Measurements from ENCODE around the gene RCN1. TPM values are rescaled to one million over a fixed set of nuclear protein-coding genes. Genes with fewer than 3 reads are reported as not detected.
"Not testable (repeated sequence)": the region's sequence is repeated elsewhere in the genome, so short reads cannot be mapped to it uniquely, and the experiment has no call there.

Gene RCN1
- total RNA-seq: 245 and 372 TPM in 2 replicates

- peak; percentile 16 for DNase-seq (ENCODE audit: low read depth)
These were observed at the start of gene RCN1 for GRCh38 chr11:32090545-32091370. TSS of gene RCN1 (plus strand) at chr11:32091074. CDS start at chr11:32091197, 123 bp downstream.

DNA sequence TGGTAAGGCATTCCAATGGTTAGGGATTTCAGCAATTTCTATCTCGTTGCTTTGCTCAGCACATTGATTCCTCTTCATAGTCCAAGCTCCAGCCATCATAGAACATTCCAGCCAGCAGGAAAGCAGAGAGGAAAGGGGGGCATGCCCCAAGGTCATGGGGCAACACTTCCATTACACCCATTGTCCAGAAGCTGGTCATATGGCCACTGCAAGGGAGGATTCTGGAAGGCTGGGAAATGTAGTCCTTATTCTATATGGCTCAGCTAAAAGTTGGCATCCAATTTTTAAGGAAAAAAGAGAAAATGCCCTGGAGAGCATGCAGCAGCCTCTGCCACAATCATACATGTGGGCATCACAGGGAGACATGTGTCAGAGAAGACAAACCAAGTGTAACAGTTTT, 47.1 kb upstream of the RCN1 start:
- no peak for DNase-seq (ENCODE audit: low read depth)

- DNase-seq (ENCODE audit: low read depth): no peak
These were observed 46.6 kb upstream of the RCN1 start for GRCh38 chr11:32044158-32044863.

GRCh38 chr11:32045456-32045855, 45.4 kb upstream of the RCN1 start:
- no peak for DNase-seq (ENCODE audit: low read depth)

DNA sequence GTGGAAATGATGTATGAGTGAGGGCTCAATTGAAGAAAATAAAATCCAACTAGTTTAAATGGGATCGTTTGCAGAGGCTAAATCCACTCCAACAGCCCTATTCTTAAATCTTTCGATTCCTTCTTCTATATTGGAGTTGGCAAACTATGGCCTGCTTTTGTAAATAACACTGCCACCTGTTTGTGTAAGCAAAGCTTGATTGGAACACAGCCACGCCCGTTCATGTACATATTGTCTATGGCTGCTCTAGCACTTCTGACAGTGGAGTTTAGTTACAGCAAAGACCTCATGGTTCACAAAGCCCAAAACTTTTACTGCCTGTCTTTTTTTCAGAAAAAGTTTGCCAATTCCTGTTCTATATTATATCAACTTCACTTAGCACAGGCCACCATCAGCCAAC, 40.6 kb upstream of the RCN1 start:
- DNase-seq (ENCODE audit: low read depth): no peak

DNA sequence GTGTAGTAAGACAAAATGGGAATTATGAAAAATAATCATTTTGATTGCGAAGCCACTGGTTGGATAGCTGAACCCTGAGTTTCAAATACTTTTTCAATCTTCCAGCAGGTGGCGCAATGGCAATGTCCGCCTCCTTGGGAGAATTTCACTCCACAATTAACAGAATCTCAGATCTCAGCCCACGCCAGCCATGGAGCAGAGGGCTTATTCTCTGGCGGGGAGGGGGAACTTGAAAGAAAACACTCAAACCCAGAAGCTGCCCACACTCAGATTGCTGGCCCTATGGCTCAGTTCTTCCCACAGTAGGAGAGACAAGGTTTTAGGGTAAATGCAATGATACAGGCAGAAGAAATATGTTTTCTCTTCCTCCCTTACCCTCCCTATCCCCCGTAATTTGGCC, 38.7 kb upstream of the RCN1 start:
- DNase-seq (ENCODE audit: low read depth): peak; percentile 26

GRCh38 chr11:32053151-32053888, 37.6 kb upstream of the RCN1 start:
- DNase-seq (ENCODE audit: low read depth): no peak

DNA sequence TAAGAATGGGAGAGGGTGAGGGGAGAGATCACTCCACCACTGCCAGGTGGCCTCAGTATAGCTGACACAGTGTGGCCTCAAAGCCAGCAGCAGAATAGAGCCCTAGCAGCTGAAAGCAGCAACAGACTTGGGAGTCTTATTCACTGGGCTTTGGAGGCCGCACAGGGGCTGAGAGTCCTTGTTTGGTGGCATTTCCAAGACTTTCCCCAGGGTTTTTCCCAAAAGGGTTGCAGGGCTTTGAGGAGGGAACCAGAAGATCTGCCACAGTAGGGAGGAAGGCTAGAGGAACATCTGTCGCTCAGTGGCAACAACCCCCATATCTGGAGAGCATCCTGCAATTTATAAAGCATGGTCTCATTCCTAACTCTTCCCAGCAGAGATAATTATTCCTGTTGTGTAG, 35.0 kb upstream of the RCN1 start:
- no peak for DNase-seq (ENCODE audit: low read depth)

DNA sequence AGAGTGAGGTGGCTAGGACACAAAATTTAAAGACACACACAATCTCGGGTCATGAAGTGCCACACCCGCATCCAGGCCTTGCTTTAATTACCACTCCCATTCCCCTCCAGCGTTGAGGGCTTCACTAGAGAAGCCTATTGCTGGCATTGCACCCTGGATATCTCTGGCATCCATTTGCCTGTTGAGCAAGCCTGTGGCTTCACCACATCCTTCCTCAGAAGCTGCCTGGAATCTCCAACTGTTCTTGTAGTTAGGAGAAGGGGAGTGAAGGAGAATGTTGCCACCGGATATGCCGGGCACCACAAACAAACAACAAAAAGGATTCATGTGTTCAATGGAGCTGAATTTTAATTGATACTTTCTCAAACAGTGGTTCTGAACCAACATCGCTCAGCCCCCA, 34.4 kb upstream of the RCN1 start:
- DNase-seq (ENCODE audit: low read depth): peak; percentile 58

- no peak for DNase-seq (ENCODE audit: low read depth)
These were observed 31.0 kb upstream of the RCN1 start for GRCh38 chr11:32059686-32060462.

DNA sequence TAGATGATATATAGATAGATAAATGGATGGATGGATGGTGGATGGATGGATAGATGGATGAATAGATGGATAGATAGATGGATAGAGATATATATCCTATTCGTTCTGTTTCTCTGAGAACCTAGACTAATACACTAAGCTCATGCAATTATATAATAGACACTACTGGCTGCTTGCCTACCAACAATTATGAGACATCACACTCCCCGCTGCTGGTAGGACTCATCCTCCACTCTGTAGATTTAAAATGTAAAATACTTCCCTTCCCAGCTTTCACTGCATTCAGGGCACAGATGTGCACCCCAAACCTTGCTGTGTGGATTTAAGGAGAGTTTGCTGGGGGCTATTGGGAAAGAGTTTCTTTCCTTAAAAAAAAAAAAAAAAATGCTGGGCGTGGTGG, 28.3 kb upstream of the RCN1 start:
- DNase-seq (ENCODE audit: low read depth): no peak

DNA sequence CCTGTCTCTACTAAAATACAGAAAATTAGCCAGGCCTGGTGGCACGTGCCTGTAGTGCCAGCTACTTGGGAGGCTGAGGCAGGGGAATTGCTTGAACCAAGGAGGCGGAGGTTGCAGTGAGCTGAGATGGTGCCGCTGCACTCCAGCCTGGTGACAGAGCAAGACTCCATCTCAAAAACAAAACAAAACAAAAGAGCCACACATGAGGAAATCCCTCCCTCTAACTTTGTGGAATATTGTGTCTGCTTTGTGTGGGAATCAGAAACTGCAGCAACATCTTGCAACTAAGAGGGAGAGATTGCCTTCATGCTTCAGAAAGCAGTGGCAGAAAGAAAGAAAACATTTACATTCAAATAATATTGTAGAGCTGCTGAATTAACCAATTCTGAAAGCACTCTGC, 27.8 kb upstream of the RCN1 start:
- not testable (repeated sequence) for DNase-seq (ENCODE audit: low read depth)

DNA sequence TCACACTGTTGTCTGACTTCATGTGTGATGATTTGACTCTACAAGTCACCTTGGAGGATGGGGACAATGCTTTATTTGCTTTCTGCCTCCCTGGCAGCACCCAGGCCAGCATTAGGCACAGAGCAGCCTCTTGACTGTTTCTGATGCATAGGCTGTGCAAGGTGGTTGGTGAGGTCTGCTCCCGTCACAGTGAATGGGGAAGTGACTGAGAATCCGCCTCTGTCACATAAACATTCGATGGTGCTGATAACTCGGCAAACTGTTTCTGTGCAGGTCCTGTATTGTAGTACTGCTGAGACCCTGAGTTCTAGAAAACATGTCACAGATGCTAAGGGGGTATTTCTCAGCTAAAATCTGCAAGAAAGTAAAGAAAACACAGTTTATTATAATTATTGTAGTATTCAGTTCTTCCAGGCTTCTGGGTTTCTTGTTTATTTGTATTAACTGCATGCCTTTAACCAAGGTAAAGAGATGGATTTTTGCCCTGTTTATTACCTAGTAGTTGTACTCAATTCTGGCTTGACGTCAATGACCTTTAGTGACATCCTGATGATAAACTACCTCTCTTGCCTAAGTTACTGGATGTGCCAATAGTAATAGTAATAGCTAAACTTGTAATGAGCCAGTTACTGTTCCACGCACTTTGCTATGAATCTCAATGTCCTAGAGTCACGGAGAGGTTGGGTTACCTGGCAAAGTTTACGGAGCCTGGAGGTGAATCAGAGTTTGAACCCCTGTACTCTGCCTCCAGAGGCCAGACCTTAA, 24.8 kb upstream of the RCN1 start:
- no peak for DNase-seq (ENCODE audit: low read depth)

DNA sequence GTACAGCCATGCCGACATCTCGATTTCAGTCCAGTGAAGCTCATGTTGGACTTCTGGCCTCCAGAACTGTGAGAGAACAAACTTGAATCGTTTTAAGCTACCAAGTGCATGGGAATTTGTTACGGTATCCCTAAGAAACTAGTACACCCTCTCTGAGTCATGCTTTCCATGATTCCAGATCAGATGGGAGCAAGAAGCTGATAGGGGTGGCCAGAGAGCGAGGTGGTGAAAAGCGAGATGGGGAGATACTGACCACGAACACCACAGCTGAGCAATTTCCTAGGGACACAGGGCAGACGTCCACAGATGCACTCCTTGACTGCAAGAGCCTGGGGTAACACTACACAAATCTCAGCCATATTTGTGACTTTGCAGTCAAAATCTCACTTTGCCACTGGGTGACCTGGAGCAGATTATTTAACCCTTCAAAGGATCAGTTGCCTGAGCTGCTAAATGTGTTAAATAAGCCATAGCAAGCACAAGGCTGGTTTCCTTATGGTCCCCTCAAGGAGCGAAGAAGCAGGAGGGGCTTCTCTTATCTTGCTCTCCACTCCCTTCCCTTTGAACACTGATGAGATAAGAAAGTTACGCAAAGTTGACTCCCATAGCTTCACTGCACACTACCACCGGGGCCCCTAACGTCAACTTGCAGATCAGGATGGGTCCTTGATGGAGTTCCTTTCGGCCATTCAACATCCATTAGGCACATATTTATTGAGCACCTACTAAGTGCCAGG, 22.6 kb upstream of the RCN1 start:
- DNase-seq (ENCODE audit: low read depth): no peak

GRCh38 chr11:32069361-32070058, 21.4 kb upstream of the RCN1 start:
- no peak for DNase-seq (ENCODE audit: low read depth)

GRCh38 chr11:32070692-32071091, 20.2 kb upstream of the RCN1 start:
- DNase-seq (ENCODE audit: low read depth): no peak

DNA sequence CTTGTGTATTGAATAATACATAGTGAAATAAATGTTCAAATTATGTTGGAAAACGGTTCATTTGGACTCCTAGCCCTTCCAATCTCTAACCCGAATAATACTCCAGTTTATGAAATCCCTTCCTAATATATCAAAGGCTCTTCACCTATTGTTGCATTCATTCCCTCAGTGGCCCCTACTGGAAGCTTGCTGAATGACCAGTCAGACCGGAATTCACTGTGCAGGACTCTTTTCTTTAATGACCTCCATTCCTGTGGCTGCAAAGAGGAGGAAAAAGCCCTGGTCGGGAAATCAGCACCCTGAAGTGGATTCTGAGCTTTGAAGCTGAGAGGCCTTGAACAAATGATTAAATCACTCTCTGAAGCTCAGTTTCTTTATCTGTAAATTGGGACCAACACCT, 19.1 kb upstream of the RCN1 start:
- DNase-seq (ENCODE audit: low read depth): peak; percentile 66

DNA sequence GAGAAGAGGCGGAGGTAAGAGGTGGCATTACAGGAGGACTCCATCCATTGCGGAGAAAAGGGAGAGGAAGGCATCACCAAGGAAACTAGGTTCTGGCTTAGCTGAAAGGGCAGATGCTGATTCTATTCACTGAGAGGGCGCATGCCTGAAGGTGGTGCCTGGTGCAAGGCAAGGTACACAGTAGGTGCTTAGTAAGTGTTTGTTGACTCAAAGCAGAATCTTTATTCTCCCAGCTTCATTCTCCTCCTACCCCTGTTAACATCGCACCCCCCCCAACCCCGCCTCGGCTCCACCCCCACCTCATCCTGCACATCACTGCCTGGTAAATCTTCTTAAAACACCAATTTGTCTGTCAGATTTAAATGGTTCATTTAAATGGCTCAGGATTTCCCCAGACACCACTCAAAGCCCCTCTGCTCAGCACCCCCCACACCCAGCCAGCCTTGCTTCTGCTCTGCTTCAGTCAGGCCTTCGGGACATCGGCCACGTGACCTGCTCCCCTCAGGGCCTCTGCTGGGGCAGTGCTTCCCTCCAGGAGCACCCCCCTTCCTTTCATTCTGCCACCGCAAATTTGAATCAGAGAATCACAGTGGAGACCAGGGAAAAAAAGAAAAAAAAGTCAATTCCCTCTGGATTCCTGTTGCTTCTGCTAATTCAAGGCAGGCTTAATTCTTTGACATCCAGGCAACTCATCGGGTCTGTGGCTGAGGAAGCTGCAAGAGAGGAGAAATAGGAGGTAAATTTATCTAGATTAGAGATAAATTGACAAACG, 17.8 kb upstream of the RCN1 start:
- DNase-seq (ENCODE audit: low read depth): no peak

- no peak for DNase-seq (ENCODE audit: low read depth)
These were observed 17.2 kb upstream of the RCN1 start for GRCh38 chr11:32073644-32074026.

Measured in renal cortical epithelial cell (primary cell).